NCI-H2196 (cell line): ENCODE results near the gene RRAGD.
"Not testable (repeated sequence)": the region's sequence is repeated elsewhere in the genome, so short reads cannot be mapped to it uniquely, and the experiment has no call there.

Experiments
- DNase-seq: peaks from one replicate; lab custom pipeline; 2025; ENCODE audit not compliant: unreplicated experiment; lab: John Stamatoyannopoulos, UW

RRAGD gene

GRCh38 chr6:89411145-89412070, 665 bp downstream of the RRAGD start:
- peak; percentile 34 for DNase-seq

GRCh38 chr6:89410788-89411144, 1.3 kb downstream of the RRAGD start:
- DNase-seq, result no peak

GRCh38 chr6:89410231-89410761, 1.8 kb downstream of the RRAGD start:
- no peak for DNase-seq

- DNase-seq, result no peak
Measured at GRCh38 chr6:89409461-89410035, 2.5 kb downstream of the RRAGD start.

GRCh38 chr6:89406141-89406540, 5.9 kb downstream of the RRAGD start:
- DNase-seq, result no peak

- DNase-seq, result no peak
Measured at GRCh38 chr6:89404512-89404911, 7.6 kb downstream of the RRAGD start.

GRCh38 chr6:89402776-89403175, 9.3 kb downstream of the RRAGD start:
- no peak for DNase-seq

- no peak for DNase-seq
Measured at GRCh38 chr6:89400912-89401399, 11.1 kb downstream of the RRAGD start.

GRCh38 chr6:89400050-89400449, 12.0 kb downstream of the RRAGD start:
- no peak for DNase-seq

- no peak for DNase-seq
Measured at GRCh38 chr6:89398762-89399525, 13.1 kb downstream of the RRAGD start.

GRCh38 chr6:89397884-89398283, 14.2 kb downstream of the RRAGD start:
- not testable (repeated sequence) for DNase-seq

GRCh38 chr6:89393659-89394058, 18.4 kb downstream of the RRAGD start:
- no peak for DNase-seq

GRCh38 chr6:89392823-89393222, 19.2 kb downstream of the RRAGD start:
- DNase-seq, result no peak

GRCh38 chr6:89388846-89389245, 23.2 kb downstream of the RRAGD start:
- no peak for DNase-seq

GRCh38 chr6:89387516-89388201, 24.4 kb downstream of the RRAGD start:
- no peak for DNase-seq

- DNase-seq, result no peak
Measured at GRCh38 chr6:89386917-89387491, 25.1 kb downstream of the RRAGD start.

GRCh38 chr6:89385846-89386245, 26.2 kb downstream of the RRAGD start:
- DNase-seq, result no peak

GRCh38 chr6:89385156-89385667, 26.9 kb downstream of the RRAGD start:
- peak; percentile 42 for DNase-seq

GRCh38 chr6:89381031-89381430, 31.0 kb downstream of the RRAGD start:
- no peak for DNase-seq

- no peak for DNase-seq
Measured at GRCh38 chr6:89379281-89379680, 32.8 kb downstream of the RRAGD start.
